ENCODE data around the gene PARD6B. TPM values are rescaled to one million over a fixed set of nuclear protein-coding genes. Genes with fewer than 3 reads are reported as not detected.
A peak's percentile ranks its signal among the peaks of the same experiment; 100 is the strongest.

PARD6B gene
- total and polyA plus RNA-seq, 2 of the 13 experiments (the other 11 are each of a cell fraction or from before 2014, with no cell fraction given) = 6.9 to 22.2 TPM

DNA sequence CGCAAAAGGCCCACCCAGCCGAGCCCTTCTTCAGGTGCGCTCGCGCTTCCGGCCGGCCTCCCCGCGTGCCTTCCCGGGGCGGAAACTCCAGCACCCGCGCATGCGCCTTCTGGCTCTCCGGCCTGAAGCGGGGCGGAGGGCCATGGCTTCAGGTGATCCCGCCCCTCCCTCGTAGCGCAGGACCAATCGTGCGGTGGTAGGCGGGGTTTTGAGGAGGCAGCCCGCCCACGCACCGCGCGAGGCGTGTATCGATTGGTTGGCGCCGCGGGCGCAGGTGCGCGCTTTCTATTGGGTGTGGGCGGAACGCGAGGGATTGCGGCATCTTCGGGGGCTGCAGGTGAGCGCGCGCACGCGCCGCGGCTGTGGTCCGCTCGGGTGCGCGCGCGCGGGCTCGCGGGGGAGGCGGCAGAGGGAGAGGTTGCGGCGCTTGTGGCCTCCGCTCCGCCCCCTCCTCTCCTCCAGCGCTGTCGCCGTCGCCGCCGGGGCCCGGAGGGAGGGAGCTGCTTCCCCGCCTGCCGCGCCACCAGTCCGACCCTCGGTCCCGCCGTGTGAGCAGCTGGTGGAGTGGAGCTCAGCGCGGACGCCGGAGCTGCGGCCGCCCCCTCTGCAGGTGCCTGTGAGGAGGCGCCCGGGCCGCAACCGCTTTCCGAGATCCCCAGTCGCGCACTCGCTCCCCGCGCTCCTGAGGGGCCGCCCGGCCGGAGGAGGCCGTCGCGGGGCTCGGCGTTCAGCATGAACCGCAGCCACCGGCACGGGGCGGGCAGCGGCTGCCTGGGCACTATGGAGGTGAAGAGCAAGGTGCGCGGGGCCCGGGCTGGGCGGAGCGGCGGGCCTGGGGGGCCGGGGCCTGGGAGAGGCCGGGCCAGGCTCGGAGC, at the start of gene PARD6B (continued):
- TF ChIP-seq HNF4G (IDR thresholded peaks at IDR 0.05; ENCODE audit: borderline replicate concordance, low read depth, low read length) = no peak
- TF ChIP-seq HNF4G (CRISPR knock-in tag; IDR thresholded peaks at IDR 0.05; ENCODE audit: borderline replicate concordance, low read depth) = peak; percentile 43; the same call in 1 of the 2 replicates
- no peak for TF ChIP-seq MATR3 (CRISPR knock-in tag; IDR thresholded peaks at IDR 0.05)
- no peak for TF ChIP-seq NONO (IDR thresholded peaks at IDR 0.05)
- TF ChIP-seq NONO (CRISPR knock-in tag; conservative IDR thresholded peaks at IDR 0.05) = peak; percentile 92
- peak; percentile 97; the same call in 1 of the 2 replicates for TF ChIP-seq ZNF776 (CRISPR knock-in tag; IDR thresholded peaks at IDR 0.05)
- TF ChIP-seq ZNF782 (CRISPR knock-in tag; IDR thresholded peaks at IDR 0.05; ENCODE audit: borderline replicate concordance) = peak; percentile 96
- TF ChIP-seq NFIB (CRISPR knock-in tag; IDR thresholded peaks at IDR 0.05; ENCODE audit: borderline replicate concordance) = no peak
- no peak for TF ChIP-seq ZNF253 (CRISPR knock-in tag; IDR thresholded peaks at IDR 0.05; ENCODE audit: borderline replicate concordance)
- no peak for TF ChIP-seq ZNF260 (CRISPR knock-in tag; IDR thresholded peaks at IDR 0.05; ENCODE audit: borderline replicate concordance, low read depth)
- TF ChIP-seq ATF7 (IDR thresholded peaks at IDR 0.05) = no peak
- TF ChIP-seq ATF7 (CRISPR knock-in tag; IDR thresholded peaks at IDR 0.05) = 0 out of 2 replicates have a peak, but pooled peaks have one; percentile 38
- peak; percentile 98; the same call in 1 of the 2 replicates for TF ChIP-seq ZNF333 (CRISPR knock-in tag; IDR thresholded peaks at IDR 0.05; ENCODE audit: borderline replicate concordance)
- peak; percentile 94 for TF ChIP-seq ZNF746 (CRISPR knock-in tag; IDR thresholded peaks at IDR 0.05)
- TF ChIP-seq, protein P1, sequence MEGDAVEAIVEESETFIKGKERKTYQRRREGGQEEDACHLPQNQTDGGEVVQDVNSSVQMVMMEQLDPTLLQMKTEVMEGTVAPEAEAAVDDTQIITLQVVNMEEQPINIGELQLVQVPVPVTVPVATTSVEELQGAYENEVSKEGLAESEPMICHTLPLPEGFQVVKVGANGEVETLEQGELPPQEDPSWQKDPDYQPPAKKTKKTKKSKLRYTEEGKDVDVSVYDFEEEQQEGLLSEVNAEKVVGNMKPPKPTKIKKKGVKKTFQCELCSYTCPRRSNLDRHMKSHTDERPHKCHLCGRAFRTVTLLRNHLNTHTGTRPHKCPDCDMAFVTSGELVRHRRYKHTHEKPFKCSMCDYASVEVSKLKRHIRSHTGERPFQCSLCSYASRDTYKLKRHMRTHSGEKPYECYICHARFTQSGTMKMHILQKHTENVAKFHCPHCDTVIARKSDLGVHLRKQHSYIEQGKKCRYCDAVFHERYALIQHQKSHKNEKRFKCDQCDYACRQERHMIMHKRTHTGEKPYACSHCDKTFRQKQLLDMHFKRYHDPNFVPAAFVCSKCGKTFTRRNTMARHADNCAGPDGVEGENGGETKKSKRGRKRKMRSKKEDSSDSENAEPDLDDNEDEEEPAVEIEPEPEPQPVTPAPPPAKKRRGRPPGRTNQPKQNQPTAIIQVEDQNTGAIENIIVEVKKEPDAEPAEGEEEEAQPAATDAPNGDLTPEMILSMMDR (CRISPR knock-in tag; IDR thresholded peaks at IDR 0.05) = peak; percentile 46
- TF ChIP-seq MTA1 (CRISPR knock-in tag; IDR thresholded peaks at IDR 0.05; ENCODE audit: borderline replicate concordance) = peak; percentile 49; the same call in 1 of the 2 replicates
- TF ChIP-seq, protein P2, sequence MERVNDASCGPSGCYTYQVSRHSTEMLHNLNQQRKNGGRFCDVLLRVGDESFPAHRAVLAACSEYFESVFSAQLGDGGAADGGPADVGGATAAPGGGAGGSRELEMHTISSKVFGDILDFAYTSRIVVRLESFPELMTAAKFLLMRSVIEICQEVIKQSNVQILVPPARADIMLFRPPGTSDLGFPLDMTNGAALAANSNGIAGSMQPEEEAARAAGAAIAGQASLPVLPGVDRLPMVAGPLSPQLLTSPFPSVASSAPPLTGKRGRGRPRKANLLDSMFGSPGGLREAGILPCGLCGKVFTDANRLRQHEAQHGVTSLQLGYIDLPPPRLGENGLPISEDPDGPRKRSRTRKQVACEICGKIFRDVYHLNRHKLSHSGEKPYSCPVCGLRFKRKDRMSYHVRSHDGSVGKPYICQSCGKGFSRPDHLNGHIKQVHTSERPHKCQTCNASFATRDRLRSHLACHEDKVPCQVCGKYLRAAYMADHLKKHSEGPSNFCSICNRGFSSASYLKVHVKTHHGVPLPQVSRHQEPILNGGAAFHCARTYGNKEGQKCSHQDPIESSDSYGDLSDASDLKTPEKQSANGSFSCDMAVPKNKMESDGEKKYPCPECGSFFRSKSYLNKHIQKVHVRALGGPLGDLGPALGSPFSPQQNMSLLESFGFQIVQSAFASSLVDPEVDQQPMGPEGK (CRISPR knock-in tag; IDR thresholded peaks at IDR 0.05) = no peak; the same call in none of the 2 replicates
- TF ChIP-seq, protein P3, sequence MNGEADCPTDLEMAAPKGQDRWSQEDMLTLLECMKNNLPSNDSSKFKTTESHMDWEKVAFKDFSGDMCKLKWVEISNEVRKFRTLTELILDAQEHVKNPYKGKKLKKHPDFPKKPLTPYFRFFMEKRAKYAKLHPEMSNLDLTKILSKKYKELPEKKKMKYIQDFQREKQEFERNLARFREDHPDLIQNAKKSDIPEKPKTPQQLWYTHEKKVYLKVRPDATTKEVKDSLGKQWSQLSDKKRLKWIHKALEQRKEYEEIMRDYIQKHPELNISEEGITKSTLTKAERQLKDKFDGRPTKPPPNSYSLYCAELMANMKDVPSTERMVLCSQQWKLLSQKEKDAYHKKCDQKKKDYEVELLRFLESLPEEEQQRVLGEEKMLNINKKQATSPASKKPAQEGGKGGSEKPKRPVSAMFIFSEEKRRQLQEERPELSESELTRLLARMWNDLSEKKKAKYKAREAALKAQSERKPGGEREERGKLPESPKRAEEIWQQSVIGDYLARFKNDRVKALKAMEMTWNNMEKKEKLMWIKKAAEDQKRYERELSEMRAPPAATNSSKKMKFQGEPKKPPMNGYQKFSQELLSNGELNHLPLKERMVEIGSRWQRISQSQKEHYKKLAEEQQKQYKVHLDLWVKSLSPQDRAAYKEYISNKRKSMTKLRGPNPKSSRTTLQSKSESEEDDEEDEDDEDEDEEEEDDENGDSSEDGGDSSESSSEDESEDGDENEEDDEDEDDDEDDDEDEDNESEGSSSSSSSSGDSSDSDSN (CRISPR knock-in tag; IDR thresholded peaks at IDR 0.05) = peak; percentile 99
- TF ChIP-seq SP2 (CRISPR knock-in tag; IDR thresholded peaks at IDR 0.05) = peak; percentile 93
- peak; percentile 98; the same call in 1 of the 2 replicates for TF ChIP-seq EEA1 (CRISPR knock-in tag; IDR thresholded peaks at IDR 0.05; ENCODE audit: borderline replicate concordance)
- no peak for TF ChIP-seq SRSF4 (IDR thresholded peaks at IDR 0.05; ENCODE audit: low read depth, low read length, poor library complexity, severe bottlenecking)
- no peak; the same call in 1 of the 2 replicates for TF ChIP-seq ZBTB3 (CRISPR knock-in tag; IDR thresholded peaks at IDR 0.05; ENCODE audit: borderline replicate concordance, low read depth)
- TF ChIP-seq CBX5 (CRISPR knock-in tag; IDR thresholded peaks at IDR 0.05; ENCODE audit: borderline replicate concordance) = peak; percentile 81
- TF ChIP-seq NCOA1 (CRISPR knock-in tag; IDR thresholded peaks at IDR 0.05) = no peak

Data from HepG2 (cell line).